Measurements from ENCODE around the gene USP48.

USP48 gene

GRCh38 chr1:21689661-21690372, 93.1 kb downstream of the USP48 start:
- Histone ChIP-seq H4K20me1 (ENCODE audit: insufficient read depth, low read length) (0 out of 2 replicates have a peak, but pooled peaks cover 3% of the 10 kb centered on the region), H2AFZ (ENCODE audit: low read length) (no peak overlapping the region), H3K9me3 (replicated peaks; ENCODE audit: insufficient read depth, low read length) (no peaks in the 10 kb centered on the region), H3K9me2 (replicated peaks; ENCODE audit: insufficient read depth, low read length) (no peaks in the 10 kb centered on the region), H3K27ac (ENCODE audit: low read length) (no peak overlapping the region), H3K36me3 (replicated peaks; ENCODE audit: insufficient read depth, low read length) (no peaks in the 10 kb centered on the region; the same call in 1 of the 2 replicates), H3K4me1 (ENCODE audit: low read length) (no peaks in the 10 kb centered on the region), H3K79me2 (ENCODE audit: low read length) (no peaks in the 10 kb centered on the region), H3F3A (ENCODE audit: insufficient read depth, low read length) (no peaks in the 10 kb centered on the region), H3K4me2 (ENCODE audit: low read depth, low read length) (no peak overlapping the region), H3K27me3 (replicated peaks; ENCODE audit: insufficient read depth, low read length) (no peaks in the 10 kb centered on the region), H3K9ac (ENCODE audit: low read length) (no peak overlapping the region), H3K4me3 (ENCODE audit: low read length) (no peak overlapping the region)
- no peak for DNase-seq
- no peak for TF ChIP-seq EZH2phosphoT487 (IDR thresholded peaks at IDR 0.05; ENCODE audit: low read length)
- TF ChIP-seq EZH2 (optimal IDR thresholded peaks at IDR 0.05; ENCODE audit: low read depth, low read length) = no peak
- TF ChIP-seq CTCF (IDR thresholded peaks at IDR 0.05; ENCODE audit: low read length) = no peak

GRCh38 chr1:21687081-21687529, 95.8 kb downstream of the USP48 start:
- Histone ChIP-seq H3F3A (ENCODE audit: insufficient read depth, low read length) (no peaks in the 10 kb centered on the region), H3K9me3 (replicated peaks; ENCODE audit: insufficient read depth, low read length) (no peaks in the 10 kb centered on the region), H3K79me2 (ENCODE audit: low read length) (no peaks in the 10 kb centered on the region), H3K4me3 (ENCODE audit: low read length) (no peak overlapping the region), H3K9me2 (replicated peaks; ENCODE audit: insufficient read depth, low read length) (no peaks in the 10 kb centered on the region), H3K36me3 (replicated peaks; ENCODE audit: insufficient read depth, low read length) (no peaks in the 10 kb centered on the region; the same call in 1 of the 2 replicates), H3K27ac (ENCODE audit: low read length) (no peak overlapping the region), H2AFZ (ENCODE audit: low read length) (no peak overlapping the region), H3K9ac (ENCODE audit: low read length) (no peak overlapping the region), H3K27me3 (replicated peaks; ENCODE audit: insufficient read depth, low read length) (no peaks in the 10 kb centered on the region), H4K20me1 (ENCODE audit: insufficient read depth, low read length) (no peaks in the 10 kb centered on the region), H3K4me2 (ENCODE audit: low read depth, low read length) (no peak overlapping the region), H3K4me1 (ENCODE audit: low read length) (no peaks in the 10 kb centered on the region)
- DNase-seq = no peak
- TF ChIP-seq EZH2 (optimal IDR thresholded peaks at IDR 0.05; ENCODE audit: low read depth, low read length) (no peak), EZH2phosphoT487 (IDR thresholded peaks at IDR 0.05; ENCODE audit: low read length) (no peak), CTCF (IDR thresholded peaks at IDR 0.05; ENCODE audit: low read length) (no peak)

GRCh38 chr1:21685946-21686678, 96.8 kb downstream of the USP48 start:
- H3K36me3 ChIP-seq (replicated peaks; ENCODE audit: insufficient read depth, low read length) = no peaks in the 10 kb centered on the region; the same call in 1 of the 2 replicates
- H3K9me3 ChIP-seq (replicated peaks; ENCODE audit: insufficient read depth, low read length) = no peaks in the 10 kb centered on the region
- no peak for DNase-seq
- H3K4me3 ChIP-seq (ENCODE audit: low read length) = no peak overlapping the region
- no peaks in the 10 kb centered on the region for H3K79me2 ChIP-seq (ENCODE audit: low read length)
- H3F3A ChIP-seq (ENCODE audit: insufficient read depth, low read length) = no peaks in the 10 kb centered on the region
- H3K9ac ChIP-seq (ENCODE audit: low read length) = no peak overlapping the region
- H4K20me1 ChIP-seq (ENCODE audit: insufficient read depth, low read length) = no peaks in the 10 kb centered on the region
- H2AFZ ChIP-seq (ENCODE audit: low read length) = no peak overlapping the region
- H3K27me3 ChIP-seq (replicated peaks; ENCODE audit: insufficient read depth, low read length) = no peaks in the 10 kb centered on the region
- H3K9me2 ChIP-seq (replicated peaks; ENCODE audit: insufficient read depth, low read length) = no peaks in the 10 kb centered on the region
- no peaks in the 10 kb centered on the region for H3K4me1 ChIP-seq (ENCODE audit: low read length)
- H3K4me2 ChIP-seq (ENCODE audit: low read depth, low read length) = no peak overlapping the region
- H3K27ac ChIP-seq (ENCODE audit: low read length) = no peak overlapping the region
- TF ChIP-seq CTCF (IDR thresholded peaks at IDR 0.05; ENCODE audit: low read length) = no peak
- no peak for TF ChIP-seq EZH2phosphoT487 (IDR thresholded peaks at IDR 0.05; ENCODE audit: low read length)
- no peak for TF ChIP-seq EZH2 (optimal IDR thresholded peaks at IDR 0.05; ENCODE audit: low read depth, low read length)
